HEK293T (cell line): ENCODE measurements around the gene ZNF792.

Experiments
- CTCF ChIA-PET: fragments of 350-600 bp; formaldehyde crosslinking; extraction: SDS; loops from one replicate; lab custom pipeline; 2021; ENCODE audit warnings: antibody characterized with exemption, inconsistent platforms; lab: Yijun Ruan, JAX
- POLR2A ChIA-PET: fragments of 350-600 bp; formaldehyde crosslinking; extraction: SDS; loops from one replicate; lab custom pipeline; 2020; ENCODE audit warnings: antibody characterized with exemption, inconsistent platforms; lab: Yijun Ruan, JAX
- DNase-seq: peaks from one replicate; pipeline ENCODE4 v3.0.0; 2012; ENCODE audit warnings: mixed read lengths; ENCODE audit errors: extremely low spot score
- ARNT ChIP-seq: fragments of 450-650 bp; IDR thresholded peaks from 2 replicates; pipeline ENCODE4 v1.6.1; 2017; ENCODE audit warnings: mild to moderate bottlenecking
- BHLHE40 ChIP-seq: fragments of 450-650 bp; IDR thresholded peaks from 2 replicates; pipeline ENCODE4 v1.6.1; 2016; ENCODE audit warnings: mild to moderate bottlenecking, moderate library complexity, borderline replicate concordance
- CTBP1 ChIP-seq: fragments of 450-650 bp; IDR thresholded peaks from 2 replicates; pipeline ENCODE4 v1.6.1; 2016; ENCODE audit warnings: borderline replicate concordance
- ELF4 ChIP-seq: fragments of 450-650 bp; IDR thresholded peaks from 2 replicates; pipeline ENCODE4 v1.6.1; 2017; ENCODE audit warnings: antibody characterized with exemption
- FOXA1 ChIP-seq: fragments of 450-650 bp; IDR thresholded peaks from 2 replicates; pipeline ENCODE4 v1.6.1; 2016; ENCODE audit warnings: mild to moderate bottlenecking
- FOXK2 ChIP-seq: fragments of 450-650 bp; IDR thresholded peaks from 2 replicates; pipeline ENCODE4 v1.6.1; 2016; ENCODE audit warnings: mild to moderate bottlenecking
- FOXM1 ChIP-seq: fragments of 450-650 bp; IDR thresholded peaks from 2 replicates; pipeline ENCODE4 v1.6.1; 2017; ENCODE audit warnings: mild to moderate bottlenecking, borderline replicate concordance
- HDGF ChIP-seq: fragments of 450-650 bp; IDR thresholded peaks from 2 replicates; pipeline ENCODE4 v1.6.1; 2017; ENCODE audit warnings: antibody characterized with exemption, borderline replicate concordance
- L3MBTL2 ChIP-seq: fragments of 450-650 bp; conservative IDR thresholded peaks from 2 replicates; pipeline ENCODE4 v1.6.1; 2016; ENCODE audit warnings: mild to moderate bottlenecking
- LEF1 ChIP-seq: fragments of 450-650 bp; IDR thresholded peaks from 2 replicates; pipeline ENCODE4 v1.6.1; 2017; ENCODE audit warnings: mild to moderate bottlenecking, borderline replicate concordance
- NFRKB ChIP-seq: fragments of 450-650 bp; IDR thresholded peaks from 2 replicates; pipeline ENCODE4 v1.6.1; 2016; ENCODE audit warnings: mild to moderate bottlenecking, moderate library complexity
- SP1 ChIP-seq: fragments of 450-650 bp; IDR thresholded peaks from 2 replicates; pipeline ENCODE4 v1.6.1; 2017
- SUZ12 ChIP-seq: fragments of 450-650 bp; IDR thresholded peaks from 2 replicates; pipeline ENCODE4 v1.6.1; 2016; ENCODE audit warnings: mild to moderate bottlenecking
- TARDBP ChIP-seq: fragments of 450-650 bp; IDR thresholded peaks from 2 replicates; pipeline ENCODE4 v1.6.1; 2016
- ZNF384 ChIP-seq: fragments of 450-650 bp; IDR thresholded peaks from 2 replicates; pipeline ENCODE4 v1.6.1; 2016
- TF ChIP-seq, protein P1 (sequence below): fragments of 450-650 bp; IDR thresholded peaks from 2 replicates; pipeline ENCODE4 v1.6.1; 2016

The ZNF792 gene

DNA sequence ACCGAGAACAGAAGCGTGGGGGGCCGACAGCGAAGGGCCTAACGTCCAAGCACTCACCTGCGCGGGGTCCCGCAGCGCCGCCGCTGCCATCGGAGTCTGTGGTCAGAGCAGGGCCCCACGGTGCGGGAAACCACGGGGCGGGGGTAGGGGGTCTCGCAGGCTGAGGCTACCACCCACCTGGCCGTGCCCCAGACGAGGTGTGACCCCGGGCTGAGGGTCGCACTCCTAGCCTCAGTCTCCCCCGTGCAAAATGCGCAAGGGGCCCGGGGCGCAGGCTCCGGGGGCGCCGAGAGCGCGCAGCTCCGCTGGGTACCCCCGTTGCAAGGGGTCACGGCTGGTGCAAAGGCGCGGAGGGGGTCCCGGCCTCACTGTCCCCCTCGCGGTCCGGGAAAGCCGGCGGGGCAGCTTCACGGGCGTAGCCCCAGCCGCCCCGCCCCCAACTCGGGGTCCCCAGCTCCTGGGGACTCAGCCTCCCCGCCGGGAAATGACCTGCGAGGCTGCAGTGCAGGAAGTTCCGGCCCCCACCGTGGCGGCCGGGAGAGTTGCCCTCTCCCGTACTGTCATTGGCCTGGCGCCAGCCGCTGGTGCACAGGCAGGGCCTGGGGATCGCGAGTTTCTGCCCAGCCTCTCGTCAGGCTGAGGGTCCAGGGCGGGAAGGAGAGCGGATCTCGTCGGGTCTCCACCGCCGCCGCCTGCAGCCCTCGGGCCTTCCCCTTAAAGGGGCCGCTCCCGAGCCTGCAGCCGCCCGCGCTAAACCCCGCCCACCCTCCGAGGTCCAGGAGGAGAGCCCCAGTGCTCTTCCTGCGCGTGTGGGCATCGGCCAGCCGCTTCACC, at the start of gene ZNF792:
Gene ZNF792, minus strand, starts transcription at position 657 of the 834 bp plus-strand sequence. Its CDS starts 567 bp downstream, at position 90.
- ChIA-PET CTCF (no interaction called here), POLR2A (interaction anchor here (1.5 kb wide), 1 partner anchor 37 kb away, joined by 6 read pairs; the partner anchor contains the start of gene ZNF30)
- DNase-seq = peak; percentile 75
- TF ChIP-seq L3MBTL2 = 0 out of 2 replicates have a peak, but pooled peaks have one; percentile 6
- TF ChIP-seq SP1 = no peak

DNA sequence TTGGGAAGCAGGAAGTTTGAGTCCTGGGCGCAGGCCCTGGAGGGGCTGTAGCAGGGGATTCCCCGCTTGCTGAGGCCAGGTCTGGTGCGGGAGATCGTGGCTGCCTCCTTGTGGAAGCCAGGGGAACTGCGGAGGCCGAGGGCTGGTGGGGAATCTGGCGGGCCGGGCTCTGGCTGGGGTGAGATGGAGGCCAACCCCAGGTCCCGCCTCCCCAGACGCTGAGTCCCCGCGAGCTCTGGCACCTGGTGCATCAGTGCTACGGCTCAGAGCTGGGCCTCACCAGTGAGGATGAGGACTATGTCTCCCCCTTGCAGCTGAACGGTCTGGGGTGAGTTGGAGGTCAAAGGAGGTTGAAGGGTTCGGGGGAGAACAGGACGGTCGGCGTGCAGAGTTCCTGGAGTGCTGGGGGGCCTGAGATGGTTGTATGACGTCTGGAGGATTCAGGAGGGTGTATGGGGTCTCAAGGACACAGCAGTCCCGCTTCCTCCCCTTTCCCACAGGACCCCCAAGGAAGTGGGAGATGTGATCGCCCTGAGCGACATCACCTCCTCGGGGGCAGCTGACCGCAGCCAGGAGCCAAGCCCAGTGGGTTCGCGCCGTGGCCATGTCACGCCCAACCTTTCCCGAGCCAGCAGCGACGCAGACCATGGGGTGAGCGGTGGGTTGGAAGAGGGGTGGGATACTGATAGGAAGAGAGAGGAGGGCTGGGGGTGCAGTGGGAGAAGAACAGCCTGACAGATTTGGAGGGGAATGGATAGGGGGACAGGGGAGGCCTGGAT, 49.2 kb upstream of the ZNF792 start:
- DNase-seq = peak; percentile 82
- TF ChIP-seq FOXK2 = no peak
- no peak for TF ChIP-seq LEF1
- TF ChIP-seq SP1 = no peak
- POLR2A ChIA-PET = no interaction called here
- CTCF ChIA-PET = no interaction called here

DNA sequence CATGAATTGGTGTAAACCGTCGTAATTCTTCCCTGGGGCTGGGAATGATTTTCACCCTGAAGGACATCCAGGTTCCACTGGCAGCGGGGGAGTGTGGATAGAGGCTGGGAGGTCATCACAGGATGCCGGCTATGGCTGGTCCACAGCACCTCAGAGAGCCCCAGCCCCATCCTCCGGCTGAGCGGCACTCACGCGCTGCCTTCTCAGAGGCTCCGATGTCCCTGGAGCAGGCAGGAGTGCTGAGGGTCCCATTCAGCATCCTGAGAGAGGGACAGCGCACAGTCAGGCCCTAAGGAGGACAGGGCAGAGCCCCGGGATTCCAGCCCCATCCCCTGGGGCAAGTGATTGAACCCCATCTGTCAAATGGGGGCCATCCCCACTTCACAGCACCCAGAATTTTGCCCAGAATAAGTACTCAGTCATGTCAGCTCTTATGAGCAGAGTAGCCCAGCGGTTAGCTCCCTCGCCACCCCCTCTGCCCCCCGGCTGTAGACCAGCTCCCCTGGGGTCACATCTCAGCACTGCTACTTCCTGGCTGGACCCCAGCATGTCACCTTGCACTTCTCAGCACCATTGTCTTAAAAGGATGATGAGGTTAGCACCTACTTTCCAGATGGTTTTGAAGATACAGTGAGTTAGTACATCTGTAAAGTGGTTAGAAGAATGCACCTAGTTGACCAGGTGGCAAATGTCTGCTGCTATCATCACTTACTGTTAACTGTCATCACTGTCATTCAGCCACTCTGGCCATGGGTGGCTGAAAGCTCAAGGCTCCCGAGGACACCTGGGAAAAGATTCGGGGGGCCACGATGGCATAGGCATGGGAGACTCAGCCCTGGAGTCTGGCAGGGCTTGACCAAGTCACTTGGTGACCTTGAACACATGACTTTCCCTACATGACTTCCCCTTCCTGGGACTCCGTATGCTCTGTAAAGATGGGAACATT, 48.0 kb upstream of the ZNF792 start:
- ChIA-PET POLR2A (interaction anchor here (1.2 kb wide), 1 partner anchor 12 kb away, joined by 3 read pairs; the partner anchor contains the start of gene GRAMD1A), CTCF (interaction anchor here (0.6 kb wide), 1 partner anchor 39 kb away, joined by 3 read pairs; no protein-coding TSS in a partner anchor)

DNA sequence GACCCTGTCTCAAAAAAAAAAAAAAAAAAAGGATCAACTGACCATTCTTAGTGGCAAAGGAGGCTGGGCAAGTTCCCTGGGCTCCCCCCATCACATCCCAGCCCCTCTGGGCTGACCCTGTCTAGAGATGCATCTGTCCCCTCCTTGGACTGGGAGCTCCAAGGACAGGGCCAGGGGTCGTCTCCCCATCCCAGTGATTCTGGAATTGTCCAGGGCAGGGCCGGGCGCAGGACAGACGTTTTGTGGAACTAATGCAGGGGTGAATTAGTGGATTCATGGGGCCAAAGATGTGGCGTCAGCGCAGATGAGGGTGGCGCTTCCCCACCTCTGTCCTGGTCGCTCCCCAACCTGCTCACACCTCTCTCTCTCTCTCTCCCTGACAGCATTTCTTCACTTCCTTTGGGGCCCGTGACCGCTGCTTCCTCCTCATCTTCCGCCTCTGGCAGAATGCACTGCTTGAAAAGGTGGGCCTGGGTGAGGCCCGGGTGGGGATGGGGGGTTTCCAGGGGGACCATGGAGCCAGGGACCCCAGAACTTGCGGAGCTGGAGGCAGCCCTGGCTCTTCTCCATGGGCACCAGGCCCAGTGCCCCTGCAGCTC, 47.2 kb upstream of the ZNF792 start:
- ChIA-PET POLR2A (interaction anchor here (1.2 kb wide), 1 partner anchor 11 kb away, joined by 3 read pairs; the partner anchor contains the start of gene GRAMD1A), CTCF (interaction anchor here (0.6 kb wide), 1 partner anchor 38 kb away, joined by 3 read pairs; no protein-coding TSS in a partner anchor)
- TF ChIP-seq, protein P1, sequence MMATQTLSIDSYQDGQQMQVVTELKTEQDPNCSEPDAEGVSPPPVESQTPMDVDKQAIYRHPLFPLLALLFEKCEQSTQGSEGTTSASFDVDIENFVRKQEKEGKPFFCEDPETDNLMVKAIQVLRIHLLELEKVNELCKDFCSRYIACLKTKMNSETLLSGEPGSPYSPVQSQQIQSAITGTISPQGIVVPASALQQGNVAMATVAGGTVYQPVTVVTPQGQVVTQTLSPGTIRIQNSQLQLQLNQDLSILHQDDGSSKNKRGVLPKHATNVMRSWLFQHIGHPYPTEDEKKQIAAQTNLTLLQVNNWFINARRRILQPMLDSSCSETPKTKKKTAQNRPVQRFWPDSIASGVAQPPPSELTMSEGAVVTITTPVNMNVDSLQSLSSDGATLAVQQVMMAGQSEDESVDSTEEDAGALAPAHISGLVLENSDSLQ = no peak
- TF ChIP-seq CTBP1 = no peak
- TF ChIP-seq FOXM1 = no peak
- no peak for TF ChIP-seq TARDBP
- no peak for TF ChIP-seq L3MBTL2
- no peak for TF ChIP-seq NFRKB
- no peak for TF ChIP-seq LEF1
- TF ChIP-seq BHLHE40 = no peak
- TF ChIP-seq SP1 = no peak
- TF ChIP-seq ZNF384 = no peak
- no peak for TF ChIP-seq FOXA1
- no peak for TF ChIP-seq ELF4
- TF ChIP-seq HDGF = no peak
- TF ChIP-seq FOXK2 = no peak
- no peak for TF ChIP-seq SUZ12
- no peak for DNase-seq

More for the DNA sequence above, 48.0 kb upstream of the ZNF792 start:
- no peak for TF ChIP-seq FOXM1
- TF ChIP-seq LEF1 = no peak
- no peak for TF ChIP-seq ELF4
- TF ChIP-seq BHLHE40 = no peak
- TF ChIP-seq FOXK2 = no peak
- TF ChIP-seq, protein P1 = no peak
- TF ChIP-seq SUZ12 = no peak
- no peak for TF ChIP-seq ARNT
- no peak for TF ChIP-seq TARDBP
- no peak for TF ChIP-seq ZNF384
- TF ChIP-seq CTBP1 = no peak
- no peak for TF ChIP-seq HDGF
- TF ChIP-seq FOXA1 = no peak
- TF ChIP-seq L3MBTL2 = no peak
- no peak for TF ChIP-seq NFRKB
- no peak for TF ChIP-seq SP1
- no peak for DNase-seq

DNA sequence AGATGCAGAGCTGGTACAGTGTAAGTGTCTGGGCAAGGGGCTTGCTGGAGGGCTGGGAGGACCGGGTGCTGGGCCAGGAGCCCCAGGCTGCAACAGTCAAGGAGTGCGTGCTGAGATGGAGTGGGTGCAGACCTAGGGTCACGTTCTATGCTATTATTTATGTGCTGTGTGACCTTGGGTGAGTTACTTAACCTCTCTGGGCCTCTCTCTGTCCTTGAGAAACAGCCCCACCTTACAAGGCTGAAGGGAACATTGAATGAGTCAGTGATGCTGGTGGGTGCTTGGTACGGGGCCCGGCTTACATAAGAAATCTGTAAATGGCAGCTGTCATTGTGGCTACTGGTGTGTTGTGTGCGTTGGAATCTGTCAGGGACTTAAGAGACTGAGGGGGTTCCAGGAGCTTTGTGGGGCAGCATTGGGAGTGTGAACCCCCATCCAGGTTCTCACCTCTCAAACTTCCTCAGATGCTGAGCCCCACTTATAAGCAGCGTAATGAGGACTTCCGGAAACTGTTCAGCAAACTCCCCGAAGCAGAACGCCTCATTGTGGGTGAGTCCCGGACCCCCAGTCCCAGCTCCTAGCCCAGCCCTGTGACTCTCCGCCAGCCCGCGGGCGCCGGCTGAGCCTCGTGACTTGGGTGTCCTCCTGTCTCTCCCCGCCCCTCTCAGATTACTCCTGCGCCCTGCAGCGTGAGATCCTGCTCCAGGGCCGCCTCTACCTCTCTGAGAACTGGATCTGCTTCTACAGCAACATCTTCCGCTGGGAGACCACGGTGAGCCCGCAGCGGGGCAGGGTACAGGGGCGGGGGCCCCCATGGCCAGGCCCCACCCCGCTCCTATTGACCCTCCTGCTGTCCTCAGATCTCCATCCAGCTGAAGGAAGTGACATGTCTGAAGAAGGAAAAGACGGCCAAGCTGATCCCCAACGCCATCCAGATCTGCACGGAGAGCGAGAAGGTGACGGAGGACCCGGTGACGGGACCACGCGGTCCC, 45.7 kb upstream of the ZNF792 start:
- no peak for TF ChIP-seq HDGF
- TF ChIP-seq FOXA1 = no peak
- TF ChIP-seq, protein P1 = no peak
- TF ChIP-seq NFRKB = no peak
- no peak for TF ChIP-seq CTBP1
- TF ChIP-seq FOXK2 = no peak
- no peak for TF ChIP-seq BHLHE40
- TF ChIP-seq ZNF384 = no peak
- TF ChIP-seq SUZ12 = no peak
- TF ChIP-seq L3MBTL2 = no peak
- no peak for TF ChIP-seq FOXM1
- TF ChIP-seq TARDBP = no peak
- no peak for TF ChIP-seq LEF1
- no peak for TF ChIP-seq ELF4
- no peak for DNase-seq
- POLR2A ChIA-PET = interaction anchor here (1.7 kb wide), 1 partner anchor 10 kb away, joined by 5 read pairs; the partner anchor contains the start of gene GRAMD1A
- CTCF ChIA-PET = no interaction called here
